ENCODE data around the gene KCNQ1. TPM values are rescaled to one million over a fixed set of nuclear protein-coding genes. Genes with fewer than 3 reads are reported as not detected.

The KCNQ1 gene
- total and polyA plus RNA-seq, 9 of the 15 experiments (the other 6 are each of a cell fraction or from before 2014, with no cell fraction given): 0.44 TPM; not detected in 8

DNA sequence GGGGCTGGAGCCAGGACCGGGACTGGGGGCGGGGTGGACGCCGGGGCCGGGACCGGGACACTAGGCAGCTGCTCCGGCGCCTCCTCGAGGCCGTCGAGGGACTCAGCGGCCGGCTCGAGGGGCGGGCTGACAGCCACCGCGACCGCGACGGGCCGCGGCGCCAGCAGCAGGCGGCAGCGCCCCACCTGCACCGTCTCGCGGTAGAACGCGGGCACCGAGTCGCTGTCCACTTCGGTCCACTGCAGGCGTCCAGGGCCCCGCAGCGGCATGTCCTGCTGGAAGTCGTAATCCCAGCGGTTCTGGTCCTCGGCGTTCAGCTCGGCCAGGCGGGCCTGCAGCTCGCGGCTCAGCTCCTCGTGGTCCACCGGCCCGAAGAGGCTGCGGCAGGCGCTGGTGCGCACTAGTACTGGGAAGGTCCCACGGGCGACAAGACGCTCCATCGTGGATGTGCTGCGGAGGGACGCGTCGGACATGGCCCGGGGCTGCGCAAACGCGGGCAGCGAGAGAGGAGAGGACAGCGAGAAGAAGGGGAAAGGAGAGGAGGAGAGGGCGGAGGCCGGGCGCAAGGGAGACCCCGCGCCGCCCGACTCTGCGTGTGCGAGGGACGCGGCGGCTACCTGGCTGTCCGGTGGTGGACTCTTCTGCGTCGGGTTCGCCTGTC is 440.3 kb downstream of the KCNQ1 start (continued):
- TF ChIP-seq, protein P1, sequence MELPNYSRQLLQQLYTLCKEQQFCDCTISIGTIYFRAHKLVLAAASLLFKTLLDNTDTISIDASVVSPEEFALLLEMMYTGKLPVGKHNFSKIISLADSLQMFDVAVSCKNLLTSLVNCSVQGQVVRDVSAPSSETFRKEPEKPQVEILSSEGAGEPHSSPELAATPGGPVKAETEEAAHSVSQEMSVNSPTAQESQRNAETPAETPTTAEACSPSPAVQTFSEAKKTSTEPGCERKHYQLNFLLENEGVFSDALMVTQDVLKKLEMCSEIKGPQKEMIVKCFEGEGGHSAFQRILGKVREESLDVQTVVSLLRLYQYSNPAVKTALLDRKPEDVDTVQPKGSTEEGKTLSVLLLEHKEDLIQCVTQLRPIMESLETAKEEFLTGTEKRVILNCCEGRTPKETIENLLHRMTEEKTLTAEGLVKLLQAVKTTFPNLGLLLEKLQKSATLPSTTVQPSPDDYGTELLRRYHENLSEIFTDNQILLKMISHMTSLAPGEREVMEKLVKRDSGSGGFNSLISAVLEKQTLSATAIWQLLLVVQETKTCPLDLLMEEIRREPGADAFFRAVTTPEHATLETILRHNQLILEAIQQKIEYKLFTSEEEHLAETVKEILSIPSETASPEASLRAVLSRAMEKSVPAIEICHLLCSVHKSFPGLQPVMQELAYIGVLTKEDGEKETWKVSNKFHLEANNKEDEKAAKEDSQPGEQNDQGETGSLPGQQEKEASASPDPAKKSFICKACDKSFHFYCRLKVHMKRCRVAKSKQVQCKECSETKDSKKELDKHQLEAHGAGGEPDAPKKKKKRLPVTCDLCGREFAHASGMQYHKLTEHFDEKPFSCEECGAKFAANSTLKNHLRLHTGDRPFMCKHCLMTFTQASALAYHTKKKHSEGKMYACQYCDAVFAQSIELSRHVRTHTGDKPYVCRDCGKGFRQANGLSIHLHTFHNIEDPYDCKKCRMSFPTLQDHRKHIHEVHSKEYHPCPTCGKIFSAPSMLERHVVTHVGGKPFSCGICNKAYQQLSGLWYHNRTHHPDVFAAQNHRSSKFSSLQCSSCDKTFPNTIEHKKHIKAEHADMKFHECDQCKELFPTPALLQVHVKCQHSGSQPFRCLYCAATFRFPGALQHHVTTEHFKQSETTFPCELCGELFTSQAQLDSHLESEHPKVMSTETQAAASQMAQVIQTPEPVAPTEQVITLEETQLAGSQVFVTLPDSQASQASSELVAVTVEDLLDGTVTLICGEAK (IDR thresholded peaks at IDR 0.05): peak; percentile 68
- TF ChIP-seq, protein P1 (CRISPR knock-in tag; IDR thresholded peaks at IDR 0.05): peak; percentile 71
- TF ChIP-seq, protein P2, sequence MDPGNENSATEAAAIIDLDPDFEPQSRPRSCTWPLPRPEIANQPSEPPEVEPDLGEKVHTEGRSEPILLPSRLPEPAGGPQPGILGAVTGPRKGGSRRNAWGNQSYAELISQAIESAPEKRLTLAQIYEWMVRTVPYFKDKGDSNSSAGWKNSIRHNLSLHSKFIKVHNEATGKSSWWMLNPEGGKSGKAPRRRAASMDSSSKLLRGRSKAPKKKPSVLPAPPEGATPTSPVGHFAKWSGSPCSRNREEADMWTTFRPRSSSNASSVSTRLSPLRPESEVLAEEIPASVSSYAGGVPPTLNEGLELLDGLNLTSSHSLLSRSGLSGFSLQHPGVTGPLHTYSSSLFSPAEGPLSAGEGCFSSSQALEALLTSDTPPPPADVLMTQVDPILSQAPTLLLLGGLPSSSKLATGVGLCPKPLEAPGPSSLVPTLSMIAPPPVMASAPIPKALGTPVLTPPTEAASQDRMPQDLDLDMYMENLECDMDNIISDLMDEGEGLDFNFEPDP (CRISPR knock-in tag; IDR thresholded peaks at IDR 0.05): no peak
- TF ChIP-seq MYNN (IDR thresholded peaks at IDR 0.05) (no peak), MYNN (CRISPR knock-in tag; IDR thresholded peaks at IDR 0.05) (no peak), HMG20A (CRISPR knock-in tag; conservative IDR thresholded peaks at IDR 0.05) (no peak), SAP30 (IDR thresholded peaks at IDR 0.05; ENCODE audit: borderline replicate concordance, insufficient read depth, low read depth, low read length, poor library complexity, severe bottlenecking) (peak; percentile 81)
- TF ChIP-seq, protein P3, sequence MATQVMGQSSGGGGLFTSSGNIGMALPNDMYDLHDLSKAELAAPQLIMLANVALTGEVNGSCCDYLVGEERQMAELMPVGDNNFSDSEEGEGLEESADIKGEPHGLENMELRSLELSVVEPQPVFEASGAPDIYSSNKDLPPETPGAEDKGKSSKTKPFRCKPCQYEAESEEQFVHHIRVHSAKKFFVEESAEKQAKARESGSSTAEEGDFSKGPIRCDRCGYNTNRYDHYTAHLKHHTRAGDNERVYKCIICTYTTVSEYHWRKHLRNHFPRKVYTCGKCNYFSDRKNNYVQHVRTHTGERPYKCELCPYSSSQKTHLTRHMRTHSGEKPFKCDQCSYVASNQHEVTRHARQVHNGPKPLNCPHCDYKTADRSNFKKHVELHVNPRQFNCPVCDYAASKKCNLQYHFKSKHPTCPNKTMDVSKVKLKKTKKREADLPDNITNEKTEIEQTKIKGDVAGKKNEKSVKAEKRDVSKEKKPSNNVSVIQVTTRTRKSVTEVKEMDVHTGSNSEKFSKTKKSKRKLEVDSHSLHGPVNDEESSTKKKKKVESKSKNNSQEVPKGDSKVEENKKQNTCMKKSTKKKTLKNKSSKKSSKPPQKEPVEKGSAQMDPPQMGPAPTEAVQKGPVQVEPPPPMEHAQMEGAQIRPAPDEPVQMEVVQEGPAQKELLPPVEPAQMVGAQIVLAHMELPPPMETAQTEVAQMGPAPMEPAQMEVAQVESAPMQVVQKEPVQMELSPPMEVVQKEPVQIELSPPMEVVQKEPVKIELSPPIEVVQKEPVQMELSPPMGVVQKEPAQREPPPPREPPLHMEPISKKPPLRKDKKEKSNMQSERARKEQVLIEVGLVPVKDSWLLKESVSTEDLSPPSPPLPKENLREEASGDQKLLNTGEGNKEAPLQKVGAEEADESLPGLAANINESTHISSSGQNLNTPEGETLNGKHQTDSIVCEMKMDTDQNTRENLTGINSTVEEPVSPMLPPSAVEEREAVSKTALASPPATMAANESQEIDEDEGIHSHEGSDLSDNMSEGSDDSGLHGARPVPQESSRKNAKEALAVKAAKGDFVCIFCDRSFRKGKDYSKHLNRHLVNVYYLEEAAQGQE (IDR thresholded peaks at IDR 0.05; ENCODE audit: borderline replicate concordance): peak; percentile 83
- TF ChIP-seq, protein P3 (CRISPR knock-in tag; IDR thresholded peaks at IDR 0.05; ENCODE audit: low read depth): peak; percentile 63; the same call in 1 of the 2 replicates
